ENCODE measurements around the gene COL25A1. TPM values are rescaled to one million over a fixed set of nuclear protein-coding genes. Genes with fewer than 3 reads are reported as not detected.

The COL25A1 gene
- total RNA-seq, 1 donor from 2014 or later = 10.4 TPM

DNA sequence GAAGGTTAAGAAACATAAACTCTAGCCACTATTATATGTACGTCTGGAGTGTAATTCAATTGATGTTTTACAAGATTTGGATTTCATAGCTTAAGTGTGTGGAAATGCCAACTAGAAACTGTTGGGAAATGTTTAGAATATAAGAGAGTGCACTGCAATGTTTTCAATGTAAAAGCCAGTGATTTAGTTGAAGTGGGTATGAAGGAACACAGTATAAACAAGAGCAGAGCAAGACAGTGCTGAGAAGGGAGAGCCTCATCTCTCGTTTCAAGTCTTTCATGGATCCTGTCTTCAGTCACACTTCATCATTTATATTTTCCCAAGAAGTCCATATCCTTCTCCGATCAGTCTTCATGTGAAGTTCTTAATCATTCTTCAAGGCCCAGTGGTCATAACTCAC is 375.7 kb downstream of the COL25A1 start:
- H3K9ac ChIP-seq (ENCODE audit: low read length) = no peak overlapping the region

DNA sequence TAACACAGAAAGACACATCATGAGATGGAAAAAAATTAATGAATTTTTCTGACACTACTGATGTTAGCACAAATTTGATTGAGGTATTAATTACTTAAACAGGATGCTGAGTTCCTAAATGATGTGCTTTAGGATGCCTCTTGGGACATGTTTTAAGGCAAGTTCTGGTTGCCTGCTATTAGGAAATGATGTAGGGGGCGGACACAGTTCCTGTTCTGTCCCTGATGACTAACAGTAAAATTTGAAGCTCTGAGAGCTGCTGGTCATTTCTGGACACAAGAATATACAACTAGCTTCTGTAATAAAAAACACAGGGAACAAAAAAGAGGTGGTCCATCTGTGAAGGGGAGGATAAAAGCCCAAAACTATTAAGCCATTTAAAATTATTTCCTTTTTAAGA is 376.4 kb downstream of the COL25A1 start:
- H2AFZ ChIP-seq (ENCODE audit: low read depth, low read length) = no peak overlapping the region
- no peaks in the 10 kb centered on the region for H3K36me3 ChIP-seq (ENCODE audit: insufficient read depth, low read length)
- DNase-seq (ENCODE audit: low read depth) (no peak), FAIRE-seq (no peak)
- H3K9ac ChIP-seq (ENCODE audit: low read length) = no peak overlapping the region
- Mint-ChIP-seq H3K36me3 (ENCODE audit: low read depth, unreplicated experiment) (no peaks in the 10 kb centered on the region), H3K27me3 (ENCODE audit: low read depth, unreplicated experiment) (no peaks in the 10 kb centered on the region), H3K4me3 (ENCODE audit: unreplicated experiment) (no peak overlapping the region), H3K27ac (ENCODE audit: unreplicated experiment) (no peak overlapping the region), H3K4me1 (ENCODE audit: low read depth, unreplicated experiment) (peaks cover 9% of the 10 kb centered on the region), H3K9me3 (ENCODE audit: unreplicated experiment) (no peaks in the 10 kb centered on the region)
- no peak overlapping the region for H3K4me2 ChIP-seq (ENCODE audit: low read length)
- no peaks in the 10 kb centered on the region for H3K4me1 ChIP-seq (ENCODE audit: insufficient read depth, low read length)
- H3K27ac ChIP-seq (ENCODE audit: low read depth, low read length) = no peak overlapping the region
- TF ChIP-seq EZH2 (IDR thresholded peaks at IDR 0.05; ENCODE audit: insufficient read depth, low read length) = no peak
- TF ChIP-seq, protein P1, sequence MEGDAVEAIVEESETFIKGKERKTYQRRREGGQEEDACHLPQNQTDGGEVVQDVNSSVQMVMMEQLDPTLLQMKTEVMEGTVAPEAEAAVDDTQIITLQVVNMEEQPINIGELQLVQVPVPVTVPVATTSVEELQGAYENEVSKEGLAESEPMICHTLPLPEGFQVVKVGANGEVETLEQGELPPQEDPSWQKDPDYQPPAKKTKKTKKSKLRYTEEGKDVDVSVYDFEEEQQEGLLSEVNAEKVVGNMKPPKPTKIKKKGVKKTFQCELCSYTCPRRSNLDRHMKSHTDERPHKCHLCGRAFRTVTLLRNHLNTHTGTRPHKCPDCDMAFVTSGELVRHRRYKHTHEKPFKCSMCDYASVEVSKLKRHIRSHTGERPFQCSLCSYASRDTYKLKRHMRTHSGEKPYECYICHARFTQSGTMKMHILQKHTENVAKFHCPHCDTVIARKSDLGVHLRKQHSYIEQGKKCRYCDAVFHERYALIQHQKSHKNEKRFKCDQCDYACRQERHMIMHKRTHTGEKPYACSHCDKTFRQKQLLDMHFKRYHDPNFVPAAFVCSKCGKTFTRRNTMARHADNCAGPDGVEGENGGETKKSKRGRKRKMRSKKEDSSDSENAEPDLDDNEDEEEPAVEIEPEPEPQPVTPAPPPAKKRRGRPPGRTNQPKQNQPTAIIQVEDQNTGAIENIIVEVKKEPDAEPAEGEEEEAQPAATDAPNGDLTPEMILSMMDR (IDR thresholded peaks at IDR 0.05; ENCODE audit: insufficient read depth, low read depth, low read length) = no peak
- H3K79me2 ChIP-seq (ENCODE audit: insufficient read depth, low read length) = no peaks in the 10 kb centered on the region
- H3K4me3 ChIP-seq (ENCODE audit: insufficient read depth, low read depth, low read length) = no peak overlapping the region
- no peaks in the 10 kb centered on the region for H4K20me1 ChIP-seq (ENCODE audit: insufficient read depth, low read length)
- no peaks in the 10 kb centered on the region for H3K9me3 ChIP-seq (ENCODE audit: insufficient read depth, low read depth, low read length)
- no peaks in the 10 kb centered on the region for H3K27me3 ChIP-seq (ENCODE audit: insufficient read depth, low read length)

More for the DNA sequence above, 375.7 kb downstream of the COL25A1 start:
- Histone ChIP-seq H3K27me3 (ENCODE audit: insufficient read depth, low read length) (no peaks in the 10 kb centered on the region), H3K4me1 (ENCODE audit: insufficient read depth, low read length) (no peaks in the 10 kb centered on the region), H3K79me2 (ENCODE audit: insufficient read depth, low read length) (no peaks in the 10 kb centered on the region), H3K4me2 (ENCODE audit: low read length) (no peak overlapping the region), H2AFZ (ENCODE audit: low read depth, low read length) (no peak overlapping the region), H3K36me3 (ENCODE audit: insufficient read depth, low read length) (no peaks in the 10 kb centered on the region), H4K20me1 (ENCODE audit: insufficient read depth, low read length) (no peaks in the 10 kb centered on the region), H3K9me3 (ENCODE audit: insufficient read depth, low read depth, low read length) (no peaks in the 10 kb centered on the region), H3K4me3 (ENCODE audit: insufficient read depth, low read depth, low read length) (no peak overlapping the region), H3K27ac (ENCODE audit: low read depth, low read length) (no peak overlapping the region)
- no peak for DNase-seq (ENCODE audit: low read depth)
- no peaks in the 10 kb centered on the region for H3K9me3 Mint-ChIP-seq (ENCODE audit: unreplicated experiment)
- H3K27ac Mint-ChIP-seq (ENCODE audit: unreplicated experiment) = no peak overlapping the region
- no peak for FAIRE-seq
- no peaks in the 10 kb centered on the region for H3K36me3 Mint-ChIP-seq (ENCODE audit: low read depth, unreplicated experiment)
- peaks cover 9% of the 10 kb centered on the region for H3K4me1 Mint-ChIP-seq (ENCODE audit: low read depth, unreplicated experiment)
- no peaks in the 10 kb centered on the region for H3K27me3 Mint-ChIP-seq (ENCODE audit: low read depth, unreplicated experiment)
- TF ChIP-seq, protein P1 (IDR thresholded peaks at IDR 0.05; ENCODE audit: insufficient read depth, low read depth, low read length) = no peak
- TF ChIP-seq EZH2 (IDR thresholded peaks at IDR 0.05; ENCODE audit: insufficient read depth, low read length) = no peak
- H3K4me3 Mint-ChIP-seq (ENCODE audit: unreplicated experiment) = no peak overlapping the region

DNA sequence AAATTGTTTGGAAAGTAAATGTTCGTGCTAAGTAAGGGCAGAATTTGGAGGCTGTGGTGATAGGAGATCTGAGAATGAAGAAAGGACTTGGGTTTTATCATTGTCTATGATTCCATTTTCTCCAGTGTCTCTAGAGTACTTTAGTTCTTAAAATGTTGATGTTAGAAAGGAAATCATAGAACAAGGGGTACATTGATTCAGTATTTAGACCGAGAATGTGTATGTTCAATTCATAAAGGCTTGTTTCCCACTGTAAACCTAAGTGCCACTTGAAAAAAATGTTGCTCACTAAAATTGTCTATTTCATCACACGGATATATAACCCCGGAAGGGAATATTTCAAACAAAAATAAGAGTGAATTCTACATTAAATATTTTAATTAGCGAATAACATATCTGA is 380.3 kb downstream of the COL25A1 start:
- Histone ChIP-seq H3K79me2 (ENCODE audit: insufficient read depth, low read length) (no peaks in the 10 kb centered on the region), H3K27me3 (ENCODE audit: insufficient read depth, low read length) (no peaks in the 10 kb centered on the region), H3K4me1 (ENCODE audit: insufficient read depth, low read length) (no peaks in the 10 kb centered on the region), H3K36me3 (ENCODE audit: insufficient read depth, low read length) (no peaks in the 10 kb centered on the region), H4K20me1 (ENCODE audit: insufficient read depth, low read length) (no peaks in the 10 kb centered on the region), H3K27ac (ENCODE audit: low read depth, low read length) (no peak overlapping the region), H3K9me3 (ENCODE audit: insufficient read depth, low read depth, low read length) (no peaks in the 10 kb centered on the region), H3K9ac (ENCODE audit: low read length) (no peak overlapping the region), H3K4me2 (ENCODE audit: low read length) (no peak overlapping the region), H2AFZ (ENCODE audit: low read depth, low read length) (no peak overlapping the region), H3K4me3 (ENCODE audit: insufficient read depth, low read depth, low read length) (no peak overlapping the region)
- Mint-ChIP-seq H3K9me3 (ENCODE audit: unreplicated experiment) (no peaks in the 10 kb centered on the region), H3K36me3 (ENCODE audit: low read depth, unreplicated experiment) (no peaks in the 10 kb centered on the region), H3K27ac (ENCODE audit: unreplicated experiment) (no peak overlapping the region), H3K4me3 (ENCODE audit: unreplicated experiment) (no peak overlapping the region), H3K4me1 (ENCODE audit: low read depth, unreplicated experiment) (peaks cover 9% of the 10 kb centered on the region), H3K27me3 (ENCODE audit: low read depth, unreplicated experiment) (no peaks in the 10 kb centered on the region)
- no peak for FAIRE-seq
- TF ChIP-seq, protein P1 (IDR thresholded peaks at IDR 0.05; ENCODE audit: insufficient read depth, low read depth, low read length) = no peak
- TF ChIP-seq EZH2 (IDR thresholded peaks at IDR 0.05; ENCODE audit: insufficient read depth, low read length) = no peak
- DNase-seq (ENCODE audit: low read depth) = no peak

Measured in astrocyte (in vitro differentiated cells and primary cell).